ENCODE data around the gene CLEC4F.

Gene CLEC4F

DNA sequence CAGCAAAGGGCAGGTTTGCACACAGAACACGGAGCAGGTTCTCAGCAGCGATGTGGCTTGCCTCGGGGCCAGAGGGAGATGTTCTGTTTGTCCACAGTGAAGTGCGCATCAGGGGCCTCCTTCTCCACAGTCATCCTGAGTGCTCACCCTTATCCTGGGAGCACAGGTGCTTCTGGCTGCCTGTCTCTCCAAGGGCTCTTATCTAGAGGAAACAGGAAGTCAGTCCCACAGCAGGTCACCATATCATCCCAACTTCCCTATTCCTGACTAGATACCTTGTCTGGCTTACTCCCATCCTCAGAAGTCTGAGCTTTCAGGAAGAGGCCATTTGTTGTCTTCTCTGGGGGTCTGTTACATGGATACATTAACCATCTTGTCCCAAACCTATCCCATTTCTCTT lies 15.2 kb upstream of the CLEC4F start, which contains the start of gene CD207:
TSS of gene CD207 (minus strand) at position 174 of the 400 bp plus-strand sequence. CDS start at position 134, 40 bp downstream.
- Histone ChIP-seq H3K4me3 (ENCODE audit: low read depth, low read length) (no peak within 1 kb of the TSS), H3K36me3 (replicated peaks) (no peaks in the 10 kb centered on the region), H3K27me3 (replicated peaks) (no peaks in the 10 kb centered on the region), H3K27ac (no peak within 1 kb of the TSS)
- DNase-seq = no peak
- in situ Hi-C loops (cut with HindIII; ENCODE audit: low pct_ligation_motif_present, low sequenced_read_pairs) = no loop called here
- TF ChIP-seq, protein P1, sequence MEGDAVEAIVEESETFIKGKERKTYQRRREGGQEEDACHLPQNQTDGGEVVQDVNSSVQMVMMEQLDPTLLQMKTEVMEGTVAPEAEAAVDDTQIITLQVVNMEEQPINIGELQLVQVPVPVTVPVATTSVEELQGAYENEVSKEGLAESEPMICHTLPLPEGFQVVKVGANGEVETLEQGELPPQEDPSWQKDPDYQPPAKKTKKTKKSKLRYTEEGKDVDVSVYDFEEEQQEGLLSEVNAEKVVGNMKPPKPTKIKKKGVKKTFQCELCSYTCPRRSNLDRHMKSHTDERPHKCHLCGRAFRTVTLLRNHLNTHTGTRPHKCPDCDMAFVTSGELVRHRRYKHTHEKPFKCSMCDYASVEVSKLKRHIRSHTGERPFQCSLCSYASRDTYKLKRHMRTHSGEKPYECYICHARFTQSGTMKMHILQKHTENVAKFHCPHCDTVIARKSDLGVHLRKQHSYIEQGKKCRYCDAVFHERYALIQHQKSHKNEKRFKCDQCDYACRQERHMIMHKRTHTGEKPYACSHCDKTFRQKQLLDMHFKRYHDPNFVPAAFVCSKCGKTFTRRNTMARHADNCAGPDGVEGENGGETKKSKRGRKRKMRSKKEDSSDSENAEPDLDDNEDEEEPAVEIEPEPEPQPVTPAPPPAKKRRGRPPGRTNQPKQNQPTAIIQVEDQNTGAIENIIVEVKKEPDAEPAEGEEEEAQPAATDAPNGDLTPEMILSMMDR (IDR thresholded peaks at IDR 0.05; ENCODE audit: low read depth, low read length, missing control alignments) = no peak

DNA sequence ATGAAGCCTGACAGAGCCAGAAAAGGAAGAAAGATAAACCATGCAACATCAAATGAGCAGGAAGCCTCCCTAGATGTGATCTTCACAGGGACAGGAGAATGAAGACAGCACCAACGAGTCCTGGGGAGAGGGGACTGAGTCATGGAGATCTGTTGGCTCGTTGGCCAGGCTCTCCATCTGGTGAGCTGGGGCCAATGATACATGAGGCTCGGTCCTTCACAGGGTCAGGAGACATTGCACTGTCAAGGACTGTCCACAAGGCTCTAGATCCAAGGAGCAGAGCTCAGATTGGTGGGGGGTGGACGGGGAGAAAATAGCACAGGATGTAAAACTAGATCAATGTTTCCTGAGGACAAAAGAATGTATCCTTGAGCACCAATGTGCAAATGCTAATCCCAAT lies 14.5 kb upstream of the CLEC4F start:
- DNase-seq = no peak
- Histone ChIP-seq H3K36me3 (replicated peaks) (no peaks in the 10 kb centered on the region), H3K27ac (no peak overlapping the region), H3K4me3 (ENCODE audit: low read depth, low read length) (no peak overlapping the region), H3K27me3 (replicated peaks) (no peaks in the 10 kb centered on the region)
- in situ Hi-C loops (cut with HindIII; ENCODE audit: low pct_ligation_motif_present, low sequenced_read_pairs) = no loop called here
- TF ChIP-seq, protein P1 (IDR thresholded peaks at IDR 0.05; ENCODE audit: low read depth, low read length, missing control alignments) = no peak

DNA sequence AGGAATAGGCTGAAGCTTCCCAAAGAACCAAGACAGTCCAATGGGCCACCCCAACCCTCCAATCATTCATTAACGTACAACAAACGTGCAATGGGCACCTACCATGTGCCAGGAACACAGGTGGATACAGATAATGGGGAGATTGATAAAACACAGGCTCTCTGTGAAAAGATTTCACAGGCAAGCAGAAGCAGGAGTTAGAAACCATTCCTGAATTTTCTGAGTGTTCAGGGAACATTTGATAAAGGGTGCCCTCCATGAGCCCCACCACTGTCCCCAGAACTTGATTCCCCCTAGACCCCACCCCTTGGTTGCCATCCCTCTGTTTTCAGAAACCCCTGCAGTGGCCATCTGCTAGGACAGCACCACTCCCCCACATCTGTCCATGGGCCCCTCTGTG lies 13.7 kb upstream of the CLEC4F start:
- no peak for DNase-seq
- in situ Hi-C loops (cut with HindIII; ENCODE audit: low pct_ligation_motif_present, low sequenced_read_pairs) = no loop called here
- TF ChIP-seq, protein P1 (IDR thresholded peaks at IDR 0.05; ENCODE audit: low read depth, low read length, missing control alignments) = no peak
- Histone ChIP-seq H3K27me3 (replicated peaks) (no peaks in the 10 kb centered on the region), H3K4me3 (ENCODE audit: low read depth, low read length) (no peak overlapping the region), H3K27ac (no peak overlapping the region), H3K36me3 (replicated peaks) (no peaks in the 10 kb centered on the region)

GRCh38 chr2:70833246-70833645 lies 12.8 kb upstream of the CLEC4F start:
- no peaks in the 10 kb centered on the region for H3K36me3 ChIP-seq (replicated peaks)
- TF ChIP-seq, protein P1 (IDR thresholded peaks at IDR 0.05; ENCODE audit: low read depth, low read length, missing control alignments) = no peak
- in situ Hi-C loops (cut with HindIII; ENCODE audit: low pct_ligation_motif_present, low sequenced_read_pairs) = no loop called here
- H3K27ac ChIP-seq = no peak overlapping the region
- H3K27me3 ChIP-seq (replicated peaks) = no peaks in the 10 kb centered on the region
- no peak overlapping the region for H3K4me3 ChIP-seq (ENCODE audit: low read depth, low read length)
- DNase-seq = no peak

- DNase-seq = no peak
- H3K27ac ChIP-seq = no peak overlapping the region
- H3K27me3 ChIP-seq (replicated peaks) = no peaks in the 10 kb centered on the region
- TF ChIP-seq, protein P1 (IDR thresholded peaks at IDR 0.05; ENCODE audit: low read depth, low read length, missing control alignments) = no peak
- no peaks in the 10 kb centered on the region for H3K36me3 ChIP-seq (replicated peaks)
- in situ Hi-C loops (cut with HindIII; ENCODE audit: low pct_ligation_motif_present, low sequenced_read_pairs) = no loop called here
- no peak overlapping the region for H3K4me3 ChIP-seq (ENCODE audit: low read depth, low read length)
Observed at GRCh38 chr2:70832386-70832785, 12.0 kb upstream of the CLEC4F start.

DNA sequence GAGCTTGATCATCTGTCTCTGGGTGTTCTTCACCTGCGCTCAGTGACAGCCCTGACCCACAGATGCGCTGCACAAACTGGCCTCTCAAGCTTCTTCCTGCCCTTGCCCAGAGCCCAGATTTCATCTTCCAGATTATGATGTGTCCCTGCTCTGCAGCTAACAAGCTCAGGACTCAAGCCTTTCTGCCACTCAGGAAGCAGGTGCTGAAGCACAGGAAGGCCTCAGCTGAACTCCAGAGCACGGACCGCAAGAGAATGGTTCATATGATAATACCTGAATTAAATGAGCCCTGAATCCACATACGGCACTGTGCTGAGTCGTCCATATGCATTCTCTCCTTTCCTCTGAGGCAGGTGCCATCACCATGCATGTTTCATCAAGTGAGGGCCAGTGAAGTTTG lies 11.5 kb upstream of the CLEC4F start:
- H3K27me3 ChIP-seq (replicated peaks) = no peaks in the 10 kb centered on the region
- H3K36me3 ChIP-seq (replicated peaks) = no peaks in the 10 kb centered on the region
- no peak overlapping the region for H3K27ac ChIP-seq
- H3K4me3 ChIP-seq (ENCODE audit: low read depth, low read length) = no peak overlapping the region
- DNase-seq = no peak
- TF ChIP-seq, protein P1 (IDR thresholded peaks at IDR 0.05; ENCODE audit: low read depth, low read length, missing control alignments) = no peak
- in situ Hi-C loops (cut with HindIII; ENCODE audit: low pct_ligation_motif_present, low sequenced_read_pairs) = no loop called here

All from brain microvascular endothelial cell (primary cell).